ENCODE measurements around the gene DIPK2A. TPM values are rescaled to one million over a fixed set of nuclear protein-coding genes. Genes with fewer than 3 reads are reported as not detected.

The DIPK2A gene
- total RNA-seq, 1 experiment from 2014 or later = 22.0 TPM

- no peak overlapping the region for H3K27ac Mint-ChIP-seq
- no peaks in the 10 kb centered on the region for H3K27me3 ChIP-seq (ENCODE audit: insufficient read depth, low read length)
- H2BK12ac ChIP-seq (ENCODE audit: insufficient read length, low read depth, low read length) = no peak overlapping the region
- no peaks in the 10 kb centered on the region for H3K23me2 ChIP-seq (ENCODE audit: insufficient read length, low read depth, low read length, poor library complexity, severe bottlenecking)
- no peaks in the 10 kb centered on the region for H3K36me3 Mint-ChIP-seq (ENCODE audit: insufficient read depth in 1 of 3, low read depth in 3 of 3)
- no peak for DNase-seq
- H3K4me2 ChIP-seq (ENCODE audit: insufficient read depth, insufficient read length, low read length) = no peak overlapping the region
- H4K20me1 ChIP-seq (ENCODE audit: control insufficient read depth, insufficient read depth, insufficient read length) = no peaks in the 10 kb centered on the region
- no peak overlapping the region for H2AK5ac ChIP-seq (ENCODE audit: insufficient read length, low read length)
- no peak overlapping the region for H2AFZ ChIP-seq (ENCODE audit: low read length)
- H3T11ph ChIP-seq (ENCODE audit: low read length) = no peak overlapping the region
- no peak overlapping the region for H3K4ac ChIP-seq (ENCODE audit: low read depth, low read length)
- no peak overlapping the region for H3K14ac ChIP-seq (ENCODE audit: insufficient read depth, low read length)
- H3K79me1 ChIP-seq (ENCODE audit: insufficient read depth, low read depth, low read length, poor library complexity, severe bottlenecking) = no peaks in the 10 kb centered on the region
- no peak overlapping the region for H3K56ac ChIP-seq (ENCODE audit: insufficient read length, low read depth, low read length)
- H3K9me3 Mint-ChIP-seq = no peaks in the 10 kb centered on the region
- no peak overlapping the region for H4K5ac ChIP-seq (ENCODE audit: insufficient read length, low read depth, low read length)
- H3K4me3 Mint-ChIP-seq = no peak overlapping the region
- no peaks in the 10 kb centered on the region for H3K27me3 Mint-ChIP-seq (ENCODE audit: low read depth)
- H3K9ac ChIP-seq (ENCODE audit: extremely low read depth, insufficient read length, low read length) = no peak overlapping the region
- no peak overlapping the region for H2BK5ac ChIP-seq (ENCODE audit: insufficient read length, low read length)
- no peaks in the 10 kb centered on the region for H3K4me1 ChIP-seq (ENCODE audit: insufficient read depth, low read length)
- H3K18ac ChIP-seq (ENCODE audit: insufficient read length, low read depth, low read length) = no peak overlapping the region
- no peaks in the 10 kb centered on the region for H3K79me2 ChIP-seq (ENCODE audit: insufficient read depth, low read length)
- no peak overlapping the region for H3K27ac ChIP-seq (ENCODE audit: insufficient read length, low read depth, low read length)
- no peak overlapping the region for H2BK120ac ChIP-seq (ENCODE audit: low read depth, low read length, poor library complexity, severe bottlenecking)
- no peak overlapping the region for H4K8ac ChIP-seq (replicated peaks; ENCODE audit: insufficient read length, low read depth, low read length)
- H3K9me3 ChIP-seq (ENCODE audit: control insufficient read depth, low read depth, low read length) = no peaks in the 10 kb centered on the region
- TF ChIP-seq, protein P1, sequence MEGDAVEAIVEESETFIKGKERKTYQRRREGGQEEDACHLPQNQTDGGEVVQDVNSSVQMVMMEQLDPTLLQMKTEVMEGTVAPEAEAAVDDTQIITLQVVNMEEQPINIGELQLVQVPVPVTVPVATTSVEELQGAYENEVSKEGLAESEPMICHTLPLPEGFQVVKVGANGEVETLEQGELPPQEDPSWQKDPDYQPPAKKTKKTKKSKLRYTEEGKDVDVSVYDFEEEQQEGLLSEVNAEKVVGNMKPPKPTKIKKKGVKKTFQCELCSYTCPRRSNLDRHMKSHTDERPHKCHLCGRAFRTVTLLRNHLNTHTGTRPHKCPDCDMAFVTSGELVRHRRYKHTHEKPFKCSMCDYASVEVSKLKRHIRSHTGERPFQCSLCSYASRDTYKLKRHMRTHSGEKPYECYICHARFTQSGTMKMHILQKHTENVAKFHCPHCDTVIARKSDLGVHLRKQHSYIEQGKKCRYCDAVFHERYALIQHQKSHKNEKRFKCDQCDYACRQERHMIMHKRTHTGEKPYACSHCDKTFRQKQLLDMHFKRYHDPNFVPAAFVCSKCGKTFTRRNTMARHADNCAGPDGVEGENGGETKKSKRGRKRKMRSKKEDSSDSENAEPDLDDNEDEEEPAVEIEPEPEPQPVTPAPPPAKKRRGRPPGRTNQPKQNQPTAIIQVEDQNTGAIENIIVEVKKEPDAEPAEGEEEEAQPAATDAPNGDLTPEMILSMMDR (conservative IDR thresholded peaks at IDR 0.05) = no peak
- WGBS (ENCODE audit: extremely low coverage, insufficient read length, low lambda C conversion rate) = no CpG with 5 or more reads among the region's 9 CpGs
- no peak overlapping the region for H2BK15ac ChIP-seq (ENCODE audit: low read depth, low read length)
- H3K4me1 Mint-ChIP-seq = peaks cover 3 to 6% of the 10 kb centered on the region in 2 experiments; a peak in 3 of 4 replicates
- H4K91ac ChIP-seq (ENCODE audit: insufficient read length, low read depth, low read length) = no peak overlapping the region
- H2BK20ac ChIP-seq (ENCODE audit: low read depth, low read length, poor library complexity, severe bottlenecking) = no peak overlapping the region
- no peak overlapping the region for H3K23ac ChIP-seq (ENCODE audit: insufficient read length, low read depth, low read length)
Measured at GRCh38 chr3:143924522-143925285, 46.9 kb upstream of the DIPK2A start.

Data from H9 (cell line).